Astrocyte (in vitro differentiated cells and primary cell): ENCODE data around the gene TNPO1. TPM values are rescaled to one million over a fixed set of nuclear protein-coding genes. Genes with fewer than 3 reads are reported as not detected.

Experiments
- DNase-seq: peaks from one replicate; pipeline ENCODE4 v3.0.0-alpha.2; 2010; ENCODE audit warnings: low read depth
- FAIRE-seq: peaks from 2 replicates; lab custom pipeline; 2011; peaks lifted over from hg19 to GRCh38; lab: Jason Lieb, UNC
- H2AFZ ChIP-seq: 2 replicates; pipeline ENCODE4 v1.6.0; 2012; ENCODE audit warnings: low read depth, low read length, inconsistent platforms
- H3K27ac ChIP-seq: 2 replicates; pipeline ENCODE4 v1.5.1; 2011; ENCODE audit warnings: low read depth, low read length, inconsistent platforms
- H3K27me3 ChIP-seq: 2 replicates; pipeline ENCODE4 v1.6.0; 2011; ENCODE audit warnings: low read length, inconsistent platforms; ENCODE audit not compliant: insufficient read depth
- H3K36me3 ChIP-seq: 2 replicates; pipeline ENCODE4 v1.5.1; 2011; ENCODE audit warnings: low read length, inconsistent platforms; ENCODE audit not compliant: insufficient read depth
- H3K4me1 ChIP-seq: 2 replicates; pipeline ENCODE4 v1.5.1; 2011; ENCODE audit warnings: low read length, inconsistent platforms; ENCODE audit not compliant: insufficient read depth
- H3K4me2 ChIP-seq: 2 replicates; pipeline ENCODE4 v1.6.0; 2012; ENCODE audit warnings: low read length, inconsistent platforms
- H3K4me3 ChIP-seq: 2 replicates; pipeline ENCODE4 v1.5.1; 2011; ENCODE audit warnings: low read depth, mild to moderate bottlenecking, low read length, inconsistent platforms; ENCODE audit not compliant: insufficient read depth
- H3K79me2 ChIP-seq: 2 replicates; pipeline ENCODE4 v1.6.0; 2012; ENCODE audit warnings: mild to moderate bottlenecking, low read length, inconsistent platforms; ENCODE audit not compliant: insufficient read depth
- H3K9ac ChIP-seq: 2 replicates; pipeline ENCODE4 v1.6.0; 2012; ENCODE audit warnings: mild to moderate bottlenecking, low read length, inconsistent platforms
- H3K9me3 ChIP-seq: 2 replicates; pipeline ENCODE4 v1.5.1; 2012; ENCODE audit warnings: low read depth, mild to moderate bottlenecking, low read length, inconsistent platforms; ENCODE audit not compliant: insufficient read depth
- H4K20me1 ChIP-seq: 2 replicates; pipeline ENCODE4 v1.6.0; 2012; ENCODE audit warnings: low read length, inconsistent platforms; ENCODE audit not compliant: insufficient read depth
- H3K27ac Mint-ChIP-seq: one replicate; pipeline ENCODE4 v1.8.0; 2021; ENCODE audit warnings: mild to moderate bottlenecking, mixed read lengths; ENCODE audit not compliant: unreplicated experiment
- H3K27me3 Mint-ChIP-seq: one replicate; pipeline ENCODE4 v1.8.0; 2021; ENCODE audit warnings: low read depth, mixed read lengths; ENCODE audit not compliant: unreplicated experiment
- H3K36me3 Mint-ChIP-seq: one replicate; pipeline ENCODE4 v1.8.0; 2021; ENCODE audit warnings: low read depth, mixed read lengths; ENCODE audit not compliant: unreplicated experiment
- H3K4me1 Mint-ChIP-seq: one replicate; pipeline ENCODE4 v1.8.0; 2021; ENCODE audit warnings: low read depth, mixed read lengths; ENCODE audit not compliant: unreplicated experiment
- H3K4me3 Mint-ChIP-seq: one replicate; pipeline ENCODE4 v1.8.0; 2021; ENCODE audit warnings: mild to moderate bottlenecking, moderate library complexity, mixed read lengths; ENCODE audit not compliant: unreplicated experiment
- H3K9me3 Mint-ChIP-seq: one replicate; pipeline ENCODE4 v1.8.0; 2021; ENCODE audit warnings: mild to moderate bottlenecking, mixed read lengths; ENCODE audit not compliant: unreplicated experiment
- CTCF ChIP-seq: IDR thresholded peaks from 2 replicates; pipeline ENCODE4 v1.5.1; 2011; ENCODE audit warnings: low read depth, mild to moderate bottlenecking, inconsistent platforms, low read length, moderate library complexity; ENCODE audit not compliant: insufficient read depth
- EZH2 ChIP-seq: IDR thresholded peaks from 2 replicates; pipeline ENCODE4 v1.6.1; 2012; ENCODE audit warnings: mild to moderate bottlenecking, low read length, inconsistent platforms; ENCODE audit not compliant: insufficient read depth
- total RNA-seq: library from RNA; stranded (reverse); gene quantifications from 2 replicates; pipeline ENCODE4 v1.2.1, GENCODE V29; 2021

The TNPO1 gene
- total RNA-seq, 1 donor from 2014 or later, result 184 TPM

GRCh38 chr5:72783354-72783753, 33.1 kb upstream of the TNPO1 start:
- DNase-seq (no peak), FAIRE-seq (no peak)
- Mint-ChIP-seq H3K4me3 (no peak overlapping the region), H3K9me3 (peaks cover 10% of the 10 kb centered on the region), H3K36me3 (no peaks in the 10 kb centered on the region), H3K27me3 (no peaks in the 10 kb centered on the region), H3K4me1 (no peaks in the 10 kb centered on the region), H3K27ac (no peak overlapping the region)
- no peaks in the 10 kb centered on the region for H4K20me1 ChIP-seq
- TF ChIP-seq CTCF (no peak), EZH2 (no peak)
- no peaks in the 10 kb centered on the region for H3K4me1 ChIP-seq
- no peak overlapping the region for H2AFZ ChIP-seq
- H3K4me2 ChIP-seq, result no peak overlapping the region
- no peak overlapping the region for H3K9ac ChIP-seq
- no peaks in the 10 kb centered on the region for H3K9me3 ChIP-seq
- H3K27ac ChIP-seq, result no peak overlapping the region
- no peaks in the 10 kb centered on the region for H3K36me3 ChIP-seq
- no peaks in the 10 kb centered on the region for H3K27me3 ChIP-seq
- no peak overlapping the region for H3K4me3 ChIP-seq
- H3K79me2 ChIP-seq, result no peaks in the 10 kb centered on the region

GRCh38 chr5:72784129-72784528, 32.3 kb upstream of the TNPO1 start:
- H3K4me1 Mint-ChIP-seq, result no peaks in the 10 kb centered on the region
- no peak overlapping the region for H3K27ac Mint-ChIP-seq
- FAIRE-seq (no peak), DNase-seq (no peak)
- H3K4me3 ChIP-seq, result no peak overlapping the region
- H3K9ac ChIP-seq, result no peak overlapping the region
- peaks cover 10% of the 10 kb centered on the region for H3K9me3 Mint-ChIP-seq
- H3K79me2 ChIP-seq, result no peaks in the 10 kb centered on the region
- H3K27me3 ChIP-seq, result no peaks in the 10 kb centered on the region
- no peak for TF ChIP-seq EZH2
- TF ChIP-seq CTCF, result no peak
- H3K4me1 ChIP-seq, result no peaks in the 10 kb centered on the region
- no peak overlapping the region for H3K27ac ChIP-seq
- H3K4me2 ChIP-seq, result no peak overlapping the region
- H3K27me3 Mint-ChIP-seq, result no peaks in the 10 kb centered on the region
- no peaks in the 10 kb centered on the region for H3K9me3 ChIP-seq
- H3K4me3 Mint-ChIP-seq, result no peak overlapping the region
- H2AFZ ChIP-seq, result no peak overlapping the region
- no peaks in the 10 kb centered on the region for H3K36me3 Mint-ChIP-seq
- H3K36me3 ChIP-seq, result no peaks in the 10 kb centered on the region
- H4K20me1 ChIP-seq, result no peaks in the 10 kb centered on the region

- DNase-seq, result no peak
- Histone ChIP-seq H3K4me1 (no peaks in the 10 kb centered on the region), H3K9me3 (no peaks in the 10 kb centered on the region), H3K27ac (no peak overlapping the region), H3K4me3 (no peak overlapping the region), H3K27me3 (no peaks in the 10 kb centered on the region), H3K79me2 (no peaks in the 10 kb centered on the region), H3K9ac (no peak overlapping the region), H3K36me3 (no peaks in the 10 kb centered on the region), H2AFZ (no peak overlapping the region), H4K20me1 (no peaks in the 10 kb centered on the region), H3K4me2 (no peak overlapping the region)
- H3K4me1 Mint-ChIP-seq, result no peaks in the 10 kb centered on the region
- peaks cover 2% of the 10 kb centered on the region for H3K9me3 Mint-ChIP-seq
- H3K4me3 Mint-ChIP-seq, result no peak overlapping the region
- TF ChIP-seq CTCF, result no peak
- TF ChIP-seq EZH2, result no peak
- no peaks in the 10 kb centered on the region for H3K27me3 Mint-ChIP-seq
- no peak overlapping the region for H3K27ac Mint-ChIP-seq
- H3K36me3 Mint-ChIP-seq, result no peaks in the 10 kb centered on the region
- FAIRE-seq, result no peak
Observed at GRCh38 chr5:72785801-72786200, 30.7 kb upstream of the TNPO1 start.
